Stimulated activated CD4-positive, alpha-beta T cell treated with anti-CD3 and anti-CD28 coated beads, Interleukin-2, amount 100 ng/mL, for 24 hours (primary cell): ENCODE measurements around the gene PITPNC1.
"Not testable (repeated sequence)": the region's sequence is repeated elsewhere in the genome, so short reads cannot be mapped to it uniquely, and the experiment has no call there.

Source experiments
- DNase-seq, 2 donors: peaks; one replicate each; pipeline ENCODE4 v3.0.0-alpha.2; 2020

Gene PITPNC1

GRCh38 chr17:67633751-67634211 is 256.7 kb downstream of the PITPNC1 start:
- no peak for DNase-seq

GRCh38 chr17:67635681-67636080 is 258.6 kb downstream of the PITPNC1 start:
- no peak for DNase-seq

- DNase-seq = no peak
These were observed 259.2 kb downstream of the PITPNC1 start for GRCh38 chr17:67636312-67636711.

GRCh38 chr17:67636834-67637520 is 259.9 kb downstream of the PITPNC1 start:
- DNase-seq = no peak

GRCh38 chr17:67637901-67638641 is 261.0 kb downstream of the PITPNC1 start:
- no peak for DNase-seq

GRCh38 chr17:67638871-67639270 is 261.8 kb downstream of the PITPNC1 start:
- DNase-seq = no peak

- DNase-seq = no peak
These were observed 262.5 kb downstream of the PITPNC1 start for GRCh38 chr17:67639555-67639954.

GRCh38 chr17:67639979-67640378 is 262.9 kb downstream of the PITPNC1 start:
- DNase-seq = no peak

- no peak for DNase-seq
These were observed 265.4 kb downstream of the PITPNC1 start for GRCh38 chr17:67642488-67642887.

GRCh38 chr17:67644061-67644460 is 267.0 kb downstream of the PITPNC1 start:
- DNase-seq = no peak

GRCh38 chr17:67645195-67645594 is 268.1 kb downstream of the PITPNC1 start:
- not testable (repeated sequence) for DNase-seq

GRCh38 chr17:67646472-67646871 is 269.4 kb downstream of the PITPNC1 start:
- DNase-seq = no peak

GRCh38 chr17:67647482-67647881 is 270.4 kb downstream of the PITPNC1 start:
- no peak for DNase-seq

GRCh38 chr17:67648032-67648905 is 271.2 kb downstream of the PITPNC1 start:
- DNase-seq = no peak

- DNase-seq = not testable (repeated sequence)
These were observed 271.8 kb downstream of the PITPNC1 start for GRCh38 chr17:67648906-67649295.

GRCh38 chr17:67649891-67650290 is 272.8 kb downstream of the PITPNC1 start:
- DNase-seq = no peak

GRCh38 chr17:67651218-67651579 is 274.1 kb downstream of the PITPNC1 start:
- not testable (repeated sequence) for DNase-seq

GRCh38 chr17:67652433-67652832 is 275.4 kb downstream of the PITPNC1 start:
- no peak for DNase-seq

- DNase-seq = no peak
These were observed 278.5 kb downstream of the PITPNC1 start for GRCh38 chr17:67655478-67656148.

- no peak for DNase-seq
These were observed 279.6 kb downstream of the PITPNC1 start for GRCh38 chr17:67656494-67657203.

GRCh38 chr17:67657596-67657995 is 280.5 kb downstream of the PITPNC1 start:
- DNase-seq = no peak

GRCh38 chr17:67658265-67658664 is 281.2 kb downstream of the PITPNC1 start:
- DNase-seq = no peak
